Measurements from ENCODE around the gene SIPA1L2. TPM values are rescaled to one million over a fixed set of nuclear protein-coding genes. Genes with fewer than 3 reads are reported as not detected.

The SIPA1L2 gene
- polyA plus RNA-seq, 1 experiment = 63.5 TPM

- H3K4me3 ChIP-seq (ENCODE audit: low read depth, low read length) = no peak overlapping the region
- ChIA-PET POLR2A (no interaction called here), CTCF (interaction anchor here (1.0 to 1.1 kb wide), 2 partner anchors 9 kb away, joined by 3 read pairs; no protein-coding TSS in a partner anchor)
- H3K9me3 ChIP-seq (ENCODE audit: control insufficient read depth, insufficient read depth, low read length) = no peaks in the 10 kb centered on the region
- TF ChIP-seq CTCF (IDR thresholded peaks at IDR 0.05; ENCODE audit: low read depth, low read length) = no peak
- H3K27ac ChIP-seq (ENCODE audit: low read depth, low read length) = no peak overlapping the region
- H3K27me3 ChIP-seq (ENCODE audit: control insufficient read depth, insufficient read depth, low read length) = no peaks in the 10 kb centered on the region
- no peak for DNase-seq (ENCODE audit: low read depth, low spot score)
Observed at GRCh38 chr1:232585486-232585885, 44.4 kb downstream of the SIPA1L2 start.

DNA sequence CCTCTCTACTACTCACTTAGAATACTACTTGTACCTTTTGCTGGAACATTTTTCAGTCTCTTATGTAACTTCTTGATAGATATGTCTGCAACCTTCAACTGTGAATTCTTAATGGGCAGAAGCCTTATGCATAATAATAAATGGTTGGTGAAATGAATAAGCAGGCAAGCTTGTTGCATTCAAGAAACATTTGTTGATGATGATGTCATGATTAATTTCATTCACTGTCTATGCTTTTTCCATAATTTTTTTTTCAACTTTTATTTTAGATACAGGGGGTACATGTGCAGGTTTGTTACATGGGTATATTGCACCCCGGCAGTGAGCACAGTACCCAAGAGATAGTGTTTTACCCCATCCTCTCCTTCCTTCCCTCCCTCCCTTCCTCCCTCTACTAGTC lies 48.0 kb downstream of the SIPA1L2 start:
- Histone ChIP-seq H3K27me3 (ENCODE audit: control insufficient read depth, insufficient read depth, low read length) (no peaks in the 10 kb centered on the region), H3K9me3 (ENCODE audit: control insufficient read depth, insufficient read depth, low read length) (no peaks in the 10 kb centered on the region), H3K4me3 (ENCODE audit: low read depth, low read length) (no peak overlapping the region), H3K27ac (ENCODE audit: low read depth, low read length) (no peak overlapping the region)
- CTCF ChIA-PET = no interaction called here
- POLR2A ChIA-PET = no interaction called here
- no peak for DNase-seq (ENCODE audit: low read depth, low spot score)
- TF ChIP-seq CTCF (IDR thresholded peaks at IDR 0.05; ENCODE audit: low read depth, low read length) = no peak

Other genes starting within 250 kb of the SIPA1L2 start
- gene MAP10, start 175.3 kb upstream of the SIPA1L2 start, polyA plus RNA-seq (2011; rRNA removed) = 1.6 and 2.4 TPM in 2 replicates